Liver (tissue), 9 donors: ENCODE results near the gene GALNT10. TPM values are rescaled to one million over a fixed set of nuclear protein-coding genes. Genes with fewer than 3 reads are reported as not detected.

Experiments used
- DNase-seq: peaks from one replicate; pipeline ENCODE4 v3.0.0-alpha.2; 2017; ENCODE audit warnings: low spot score
- H3K27ac ChIP-seq, 2 donors: one replicate each; pipeline ENCODE4 v1.7.0; 2013; ENCODE audit warnings: inconsistent platforms in 2 of 2, low read length in 2 of 2, control low read depth in 1 of 2, low read depth in 1 of 2, mild to moderate bottlenecking in 1 of 2
- H3K27me3 ChIP-seq, 4 donors: one replicate each; pipeline versions ENCODE4 v1.6.1 to v1.7.0; 2013; ENCODE audit warnings: low read length in 3 of 4, inconsistent platforms in 1 of 4, mild to moderate bottlenecking in 1 of 4, moderate library complexity in 1 of 4; ENCODE audit not compliant: control insufficient read depth in 4 of 4, insufficient read depth in 4 of 4
- H3K36me3 ChIP-seq, 4 donors: one replicate each; pipeline versions ENCODE4 v1.6.1 to v1.7.0; 2013; ENCODE audit warnings: low read length in 3 of 4, mild to moderate bottlenecking in 3 of 4, low read depth in 1 of 4, moderate library complexity in 1 of 4; ENCODE audit not compliant: control insufficient read depth in 4 of 4, insufficient read depth in 3 of 4
- H3K4me1 ChIP-seq, 4 donors: one replicate each; pipeline versions ENCODE4 v1.6.1 to v1.7.0; 2013; ENCODE audit warnings: low read length in 3 of 4, mild to moderate bottlenecking in 3 of 4, moderate library complexity in 1 of 4; ENCODE audit not compliant: control insufficient read depth in 4 of 4, insufficient read depth in 4 of 4
- H3K4me3 ChIP-seq, 3 donors: one replicate each; pipeline versions ENCODE4 v1.6.1 to v1.7.0; 2013; ENCODE audit warnings: low read length in 3 of 3, control low read depth in 1 of 3, low read depth in 1 of 3, mild to moderate bottlenecking in 1 of 3
- H3K9ac ChIP-seq, 2 donors: one replicate each; pipeline ENCODE4 v1.7.0; 2013; ENCODE audit warnings: low read length in 2 of 2, mild to moderate bottlenecking in 2 of 2, moderate library complexity in 2 of 2, control low read depth in 1 of 2, low read depth in 1 of 2
- H3K9me3 ChIP-seq, 4 donors: one replicate each; pipeline versions ENCODE4 v1.6.1 to v1.7.0; 2013; ENCODE audit warnings: low read length in 3 of 4; ENCODE audit not compliant: control insufficient read depth in 4 of 4
- CTCF ChIP-seq: fragments of 150-350 bp; IDR thresholded peaks from 2 replicates; pipeline ENCODE4 v1.5.1; 2017; ENCODE audit warnings: improper control_type of control experiment, low read depth, low read length; ENCODE audit not compliant: missing input control
- FOXA1 ChIP-seq: IDR thresholded peaks from 2 replicates; pipeline ENCODE4 v1.6.1; 2016; ENCODE audit warnings: antibody characterized with exemption
- HNF4A ChIP-seq, 2 donors: conservative IDR thresholded peaks; 2 replicates each; pipeline ENCODE4 v1.6.1; 2016; ENCODE audit warnings: antibody characterized with exemption in 2 of 2, mild to moderate bottlenecking in 2 of 2
- HNF4G ChIP-seq: IDR thresholded peaks from 2 replicates; pipeline ENCODE4 v1.6.1; 2016; ENCODE audit warnings: antibody characterized with exemption
- JUND ChIP-seq, 2 donors: IDR thresholded peaks; 2 replicates each; pipeline ENCODE4 v1.6.1; 2016; ENCODE audit warnings: antibody characterized with exemption in 2 of 2
- MAX ChIP-seq: IDR thresholded peaks from 2 replicates; pipeline ENCODE4 v1.6.1; 2016; ENCODE audit warnings: antibody characterized with exemption
- NR2F2 ChIP-seq: IDR thresholded peaks from 2 replicates; pipeline ENCODE4 v1.6.1; 2016; ENCODE audit warnings: antibody characterized with exemption
- RAD21 ChIP-seq, 2 donors: IDR thresholded peaks; 2 replicates each; pipeline ENCODE4 v1.6.1; 2016; ENCODE audit warnings: antibody characterized with exemption in 2 of 2, mild to moderate bottlenecking in 2 of 2
- REST ChIP-seq: IDR thresholded peaks from 2 replicates; pipeline ENCODE4 v1.6.1; 2016; ENCODE audit warnings: antibody characterized with exemption, mild to moderate bottlenecking
- RXRA ChIP-seq, 2 donors: IDR thresholded peaks; 2 replicates each; pipeline ENCODE4 v1.6.1; 2017 to 2018; ENCODE audit warnings: antibody characterized with exemption in 2 of 2, mild to moderate bottlenecking in 1 of 2
- SP1 ChIP-seq: IDR thresholded peaks from 2 replicates; pipeline ENCODE4 v1.6.1; 2018; ENCODE audit warnings: antibody characterized with exemption, mild to moderate bottlenecking
- YY1 ChIP-seq: IDR thresholded peaks from 2 replicates; pipeline ENCODE4 v1.6.1; 2016; ENCODE audit warnings: antibody characterized with exemption, mild to moderate bottlenecking
- ZBTB33 ChIP-seq: IDR thresholded peaks from 2 replicates; pipeline ENCODE4 v1.6.1; 2016; ENCODE audit warnings: antibody characterized with exemption
- WGBS: extraction: QIAGEN DNeasy Blood & Tissue Kit; methylation state at CpG from one replicate; pipeline ENCODE4 v1.1.7; 2013; 5-methylcytosine and 5-hydroxymethylcytosine counted together
- polyA plus RNA-seq, 2 donors: library from polyadenylated mRNA; stranded (reverse) in 1 of 2; unstranded in 1 of 2; fragments of 200-250 nt in 1 of 2; fragments of >200 nt in 1 of 2; fragmentation: Nextera tagmentation in 1 of 2; extraction: Ambion mirVana in 1 of 2; gene quantifications; one replicate each; pipeline versions ENCODE4 v1.2.1 to v1.2.3, GENCODE V29; 2013 to 2015
- total RNA-seq, 2 donors: library from RNA; depleted of rRNA; stranded (reverse); fragments of >200 nt; gene quantifications; one replicate each; pipeline ENCODE4 v1.2.3, GENCODE V29; 2014
- donor health status: healthy.
- donor health status: healthy.
- donor health status: healthy.
- donor health status: healthy.
- donor health status: healthy.

The GALNT10 gene
- total and polyA plus RNA-seq, 4 donors = 1.1 to 17.8 (median 5.3) TPM

- no peak for TF ChIP-seq HNF4G
- no peak for TF ChIP-seq NR2F2
- TF ChIP-seq CTCF = no peak
- TF ChIP-seq JUND (IDR thresholded peaks at IDR 0.05) = no peak
- no peak for TF ChIP-seq FOXA1
- TF ChIP-seq MAX = no peak
- TF ChIP-seq YY1 = no peak
Measured at GRCh38 chr5:154191467-154192261, 1.1 kb downstream of the GALNT10 start (continued).

- no peak overlapping the region for H3K27ac ChIP-seq
- no peaks in the 10 kb centered on the region for H3K36me3 ChIP-seq
- no peak for TF ChIP-seq SP1
- no peak for TF ChIP-seq YY1
- TF ChIP-seq RXRA (IDR thresholded peaks at IDR 0.05) = no peak
- no peak for TF ChIP-seq ZBTB33
- TF ChIP-seq REST = no peak
- no peak for TF ChIP-seq FOXA1
- no peak for TF ChIP-seq RAD21 (IDR thresholded peaks at IDR 0.05)
- no peak for TF ChIP-seq CTCF
- TF ChIP-seq HNF4A (conservative IDR thresholded peaks at IDR 0.05) = no peak
- WGBS = 89% methylated on average over 3 of the region's 3 CpGs
- H3K4me3 ChIP-seq = no peak overlapping the region
- no peak for DNase-seq
- peaks cover 0 to 21% (median 13%) of the 10 kb centered on the region in 4 donors for H3K4me1 ChIP-seq
- H3K27me3 ChIP-seq = no peaks in the 10 kb centered on the region
- H3K9ac ChIP-seq = no peak overlapping the region
- no peaks in the 10 kb centered on the region for H3K9me3 ChIP-seq
Measured at GRCh38 chr5:154193283-154193682, 2.8 kb downstream of the GALNT10 start.
